Activated naive CD8-positive, alpha-beta T cell treated with anti-CD3 and anti-CD28 coated beads for 36 hours (primary cell): Measurements from ENCODE around the gene PRDX5. TPM values are rescaled to one million over a fixed set of nuclear protein-coding genes. Genes with fewer than 3 reads are reported as not detected.

ENCODE experiments used
- DNase-seq: peaks from one replicate; pipeline ENCODE4 v3.0.0; 2021
- H3K27ac Mint-ChIP-seq: one replicate; pipeline ENCODE4 v1.8.0; 2022; ENCODE audit warnings: mild to moderate bottlenecking, moderate library complexity, mixed read lengths
- H3K27me3 Mint-ChIP-seq: one replicate; pipeline ENCODE4 v1.8.0; 2022; ENCODE audit warnings: mild to moderate bottlenecking, mixed read lengths
- H3K36me3 Mint-ChIP-seq: one replicate; pipeline ENCODE4 v1.8.0; 2021; ENCODE audit warnings: mild to moderate bottlenecking, mixed read lengths
- H3K4me1 Mint-ChIP-seq: one replicate; pipeline ENCODE4 v1.8.0; 2021; ENCODE audit warnings: mixed read lengths
- H3K4me3 Mint-ChIP-seq: one replicate; pipeline ENCODE4 v1.8.0; 2022; ENCODE audit warnings: mild to moderate bottlenecking, moderate library complexity, mixed read lengths
- H3K9me3 Mint-ChIP-seq: one replicate; pipeline ENCODE4 v1.8.0; 2022; ENCODE audit warnings: mixed read lengths
- total RNA-seq, 2 experiments: library from RNA; stranded (reverse); gene quantifications; one replicate each; pipeline ENCODE4 v1.2.3, GENCODE V29; 2021

Gene PRDX5
- 100 to 1,000 TPM; 111 to 116 TPM for total RNA-seq

- DNase-seq = peak; percentile 98
- no peaks in the 10 kb centered on the region for H3K9me3 Mint-ChIP-seq
- peak within 1 kb of the TSS; percentile 100 for H3K27ac Mint-ChIP-seq
- H3K4me1 Mint-ChIP-seq = peaks cover 40% of the 10 kb centered on the region
- peaks cover 31% of the 10 kb centered on the region for H3K36me3 Mint-ChIP-seq
- no peaks in the 10 kb centered on the region for H3K27me3 Mint-ChIP-seq
- H3K4me3 Mint-ChIP-seq = peak within 1 kb of the TSS; percentile 94
Measured at GRCh38 chr11:64317961-64318765, at the start of gene PRDX5. TSS of gene PRDX5 (plus strand) at chr11:64318121. CDS start at chr11:64318216, 95 bp downstream.

- H3K27ac Mint-ChIP-seq = peak overlapping the region; percentile 91
- peaks cover 14% of the 10 kb centered on the region for H3K36me3 Mint-ChIP-seq
- no peaks in the 10 kb centered on the region for H3K27me3 Mint-ChIP-seq
- peak overlapping the region; percentile 95 for H3K4me3 Mint-ChIP-seq
- H3K9me3 Mint-ChIP-seq = no peaks in the 10 kb centered on the region
- H3K4me1 Mint-ChIP-seq = peaks cover 15% of the 10 kb centered on the region
- DNase-seq = peak; percentile 73
Measured at GRCh38 chr11:64268893-64269539, 48.9 kb upstream of the PRDX5 start.

- H3K4me3 Mint-ChIP-seq = peak overlapping the region; percentile 95
- peaks cover 15% of the 10 kb centered on the region for H3K4me1 Mint-ChIP-seq
- no peaks in the 10 kb centered on the region for H3K27me3 Mint-ChIP-seq
- DNase-seq = peak; percentile 98
- H3K27ac Mint-ChIP-seq = peak overlapping the region; percentile 91
- H3K9me3 Mint-ChIP-seq = no peaks in the 10 kb centered on the region
- H3K36me3 Mint-ChIP-seq = peaks cover 14% of the 10 kb centered on the region
Measured at GRCh38 chr11:64269540-64270220, 48.2 kb upstream of the PRDX5 start.

GRCh38 chr11:64275031-64275800 is 42.7 kb upstream of the PRDX5 start:
- Mint-ChIP-seq H3K9me3 (no peaks in the 10 kb centered on the region), H3K4me1 (peaks cover 6% of the 10 kb centered on the region), H3K27ac (peak overlapping the region; percentile 62), H3K27me3 (no peaks in the 10 kb centered on the region), H3K36me3 (peaks cover 7% of the 10 kb centered on the region), H3K4me3 (no peak overlapping the region)
- no peak for DNase-seq

GRCh38 chr11:64275841-64276240 is 42.1 kb upstream of the PRDX5 start:
- Mint-ChIP-seq H3K4me3 (no peak overlapping the region), H3K27me3 (no peaks in the 10 kb centered on the region), H3K9me3 (no peaks in the 10 kb centered on the region), H3K4me1 (peaks cover 6% of the 10 kb centered on the region), H3K27ac (no peak overlapping the region), H3K36me3 (peaks cover 5% of the 10 kb centered on the region)
- no peak for DNase-seq

GRCh38 chr11:64276653-64277431 is 41.1 kb upstream of the PRDX5 start:
- Mint-ChIP-seq H3K4me1 (peaks cover 8% of the 10 kb centered on the region), H3K9me3 (no peaks in the 10 kb centered on the region), H3K4me3 (no peak overlapping the region), H3K27ac (no peak overlapping the region), H3K36me3 (peaks cover 5% of the 10 kb centered on the region), H3K27me3 (no peaks in the 10 kb centered on the region)
- no peak for DNase-seq

GRCh38 chr11:64278576-64279190 is 39.2 kb upstream of the PRDX5 start:
- Mint-ChIP-seq H3K27ac (no peak overlapping the region), H3K4me3 (no peak overlapping the region), H3K36me3 (peaks cover 3% of the 10 kb centered on the region), H3K27me3 (no peaks in the 10 kb centered on the region), H3K4me1 (peaks cover 2% of the 10 kb centered on the region), H3K9me3 (no peaks in the 10 kb centered on the region)
- no peak for DNase-seq

- no peak overlapping the region for H3K4me3 Mint-ChIP-seq
- no peaks in the 10 kb centered on the region for H3K9me3 Mint-ChIP-seq
- peaks cover 14% of the 10 kb centered on the region for H3K4me1 Mint-ChIP-seq
- no peak overlapping the region for H3K27ac Mint-ChIP-seq
- DNase-seq = no peak
- no peaks in the 10 kb centered on the region for H3K27me3 Mint-ChIP-seq
- H3K36me3 Mint-ChIP-seq = peaks cover 3% of the 10 kb centered on the region
Measured at GRCh38 chr11:64281957-64282770, 35.8 kb upstream of the PRDX5 start.

- Mint-ChIP-seq H3K4me3 (peak overlapping the region; percentile 32), H3K4me1 (peaks cover 14% of the 10 kb centered on the region), H3K36me3 (peaks cover 3% of the 10 kb centered on the region), H3K27me3 (no peaks in the 10 kb centered on the region), H3K9me3 (no peaks in the 10 kb centered on the region), H3K27ac (no peak overlapping the region)
- DNase-seq = no peak
Measured at GRCh38 chr11:64283092-64283491, 34.8 kb upstream of the PRDX5 start.

GRCh38 chr11:64284048-64284961 is 33.6 kb upstream of the PRDX5 start, which contains the start of gene BAD:
TSS of gene BAD (minus strand) at chr11:64284665. CDS start at chr11:64284368, 297 bp downstream.
- peaks cover 5% of the 10 kb centered on the region for H3K36me3 Mint-ChIP-seq

GRCh38 chr11:64284962-64285884 is 32.7 kb upstream of the PRDX5 start, which contains the start of gene GPR137:
TSS of gene GPR137 (plus strand) at chr11:64285848. CDS start at chr11:64286525, 677 bp downstream.
- Mint-ChIP-seq H3K27me3 (peaks cover under 1% of the 10 kb centered on the region), H3K9me3 (no peaks in the 10 kb centered on the region), H3K27ac (peak within 1 kb of the TSS; percentile 90), H3K4me3 (peak within 1 kb of the TSS; percentile 87), H3K36me3 (peaks cover 7% of the 10 kb centered on the region), H3K4me1 (peaks cover 14% of the 10 kb centered on the region)
- DNase-seq = peak; percentile 91

More at GRCh38 chr11:64284048-64284961, 33.6 kb upstream of the PRDX5 start, which contains the start of gene BAD:
- H3K4me3 Mint-ChIP-seq = peak within 1 kb of the TSS; percentile 87
- H3K9me3 Mint-ChIP-seq = no peaks in the 10 kb centered on the region
- H3K27me3 Mint-ChIP-seq = no peaks in the 10 kb centered on the region
- H3K4me1 Mint-ChIP-seq = peaks cover 14% of the 10 kb centered on the region
- H3K27ac Mint-ChIP-seq = peak within 1 kb of the TSS; percentile 90
- peak; percentile 90 for DNase-seq
